Activated T-cell treated with anti-CD3 and anti-CD28 coated beads, Interleukin-2, amount 50 U/mL, for 1 hour (primary cell): ENCODE data around the gene SCN2A.

Source experiments
- DNase-seq: peaks from one replicate; pipeline ENCODE4 v3.0.0-alpha.2; 2020

SCN2A gene

GRCh38 chr2:165239230-165239629, at the start of gene SCN2A:
TSS of gene SCN2A (plus strand) at chr2:165239414. CDS start at chr2:165295824, 56,410 bp downstream.
- no peak for DNase-seq

DNA sequence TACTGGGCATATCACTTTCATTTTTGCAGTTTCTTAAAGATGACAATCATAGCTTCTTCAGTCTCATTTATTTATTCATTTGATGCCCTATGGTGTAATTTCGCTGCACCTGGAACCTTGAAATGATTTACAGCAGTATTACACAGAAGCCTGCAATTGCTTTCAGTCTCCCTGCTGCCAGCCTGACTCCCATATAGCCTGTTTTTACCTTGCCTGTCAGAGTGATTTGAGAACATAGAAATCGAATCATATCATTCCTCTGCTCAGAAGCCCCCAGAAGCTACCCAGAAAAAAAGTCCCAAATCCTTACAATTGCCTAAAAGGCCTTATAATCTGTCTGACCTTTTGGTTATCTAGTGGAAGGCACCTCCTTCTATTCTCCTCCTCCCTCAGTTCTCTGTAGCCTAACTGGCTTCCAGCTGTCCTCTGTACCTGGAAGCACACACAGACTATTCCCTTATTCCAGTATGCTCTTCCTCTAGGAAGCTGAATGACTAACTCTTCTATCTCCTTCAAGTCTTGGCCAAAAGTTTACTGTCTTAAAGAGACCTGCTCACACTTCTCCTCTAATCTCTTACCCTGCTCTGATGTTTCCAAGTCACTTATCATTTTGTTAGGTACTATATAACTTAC, 48.0 kb upstream of the SCN2A start:
- no peak for DNase-seq

DNA sequence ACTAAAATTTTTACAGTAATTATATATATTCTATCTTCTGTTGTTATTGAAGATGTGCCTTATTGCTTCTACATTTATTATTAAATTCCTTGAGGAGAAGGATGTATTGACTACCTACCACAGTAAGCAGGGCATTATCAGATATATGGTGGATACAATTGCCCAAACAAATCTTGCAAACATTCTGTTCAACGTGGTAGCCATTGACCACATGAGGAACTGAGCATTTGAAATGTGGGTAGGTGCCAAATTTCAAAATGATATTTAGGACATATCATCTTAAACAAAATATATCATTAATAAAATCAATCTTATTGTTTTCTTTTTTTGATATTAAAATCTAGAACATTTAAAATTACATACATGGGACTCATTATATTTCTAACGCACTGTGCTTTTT, 46.5 kb upstream of the SCN2A start:
- no peak for DNase-seq

DNA sequence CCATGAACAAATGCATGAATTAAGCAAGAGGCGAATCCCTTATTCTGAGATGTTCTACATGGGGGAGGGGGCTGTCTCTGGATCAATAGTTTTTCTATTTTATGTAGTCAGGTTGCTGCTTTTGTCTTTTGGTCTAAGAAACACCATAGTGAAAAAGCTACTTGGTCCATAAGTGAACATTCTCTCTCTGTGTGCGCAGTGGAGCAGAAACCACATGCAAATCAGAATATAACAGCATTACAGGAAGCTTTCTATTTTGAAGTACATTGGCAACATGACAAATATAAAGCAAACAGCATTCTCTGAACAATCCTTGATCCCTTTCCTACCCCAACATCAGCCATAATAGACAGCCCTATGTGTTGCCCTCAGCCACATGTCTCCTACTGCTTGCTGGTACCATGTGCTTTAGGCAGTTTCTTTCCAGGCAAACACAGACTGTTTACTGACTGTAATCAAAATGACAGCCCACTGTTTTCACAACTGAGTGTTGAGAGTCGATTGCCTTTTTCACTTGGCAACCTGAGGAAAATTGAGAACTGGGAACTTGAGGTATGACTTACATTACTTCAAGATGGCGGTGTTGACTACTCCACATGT, 45.9 kb upstream of the SCN2A start:
- no peak for DNase-seq

DNA sequence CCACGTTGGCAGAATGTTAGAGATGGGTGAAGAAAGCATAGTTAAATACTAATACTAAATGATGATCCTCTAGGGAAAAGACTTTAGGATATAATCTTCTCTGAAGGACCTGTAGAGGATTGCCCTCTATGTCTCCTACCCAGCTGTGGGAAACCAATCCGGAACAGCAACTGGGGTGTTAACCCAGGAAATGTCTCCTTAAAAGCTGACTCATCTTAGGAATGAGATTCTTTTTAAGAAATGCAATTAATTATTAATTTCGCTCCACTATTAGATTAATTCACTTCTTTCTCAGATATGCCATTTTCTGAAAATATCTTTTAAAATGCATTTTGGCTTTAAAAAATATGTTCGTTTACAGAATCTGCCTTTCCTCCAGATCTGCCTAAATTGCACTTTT, 42.8 kb upstream of the SCN2A start:
- no peak for DNase-seq

GRCh38 chr2:165197346-165197745, 41.9 kb upstream of the SCN2A start:
- no peak for DNase-seq

GRCh38 chr2:165198181-165198580, 41.0 kb upstream of the SCN2A start:
- DNase-seq: no peak

DNA sequence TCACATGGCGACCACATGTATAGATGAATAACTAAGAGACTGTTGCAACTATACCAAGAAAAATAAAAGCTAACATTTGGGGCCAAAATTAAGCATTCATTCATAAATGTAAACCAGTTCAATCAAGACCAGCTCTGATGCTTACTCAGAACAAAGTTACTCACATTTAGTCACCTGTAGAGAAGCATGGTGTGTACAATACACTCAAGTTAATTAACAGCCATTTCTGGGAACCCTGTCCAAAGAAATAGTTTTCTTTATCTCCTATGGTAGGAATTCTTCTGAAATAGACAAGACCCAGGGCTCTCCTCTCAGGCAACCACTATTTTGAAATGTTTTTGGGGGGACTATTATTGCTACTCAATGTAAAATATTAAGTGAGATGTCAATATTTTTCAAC, 37.0 kb upstream of the SCN2A start:
- DNase-seq: no peak

GRCh38 chr2:165203689-165204559, 35.3 kb upstream of the SCN2A start, which contains the start of gene SCN3A:
TSS of gene SCN3A (minus strand) at chr2:165204050. CDS start at chr2:165176394, 27,656 bp downstream.
- DNase-seq: no peak

- no peak for DNase-seq
Observed at GRCh38 chr2:165205865-165206264, 33.3 kb upstream of the SCN2A start.

GRCh38 chr2:165208094-165208493, 31.1 kb upstream of the SCN2A start:
- DNase-seq: no peak

DNA sequence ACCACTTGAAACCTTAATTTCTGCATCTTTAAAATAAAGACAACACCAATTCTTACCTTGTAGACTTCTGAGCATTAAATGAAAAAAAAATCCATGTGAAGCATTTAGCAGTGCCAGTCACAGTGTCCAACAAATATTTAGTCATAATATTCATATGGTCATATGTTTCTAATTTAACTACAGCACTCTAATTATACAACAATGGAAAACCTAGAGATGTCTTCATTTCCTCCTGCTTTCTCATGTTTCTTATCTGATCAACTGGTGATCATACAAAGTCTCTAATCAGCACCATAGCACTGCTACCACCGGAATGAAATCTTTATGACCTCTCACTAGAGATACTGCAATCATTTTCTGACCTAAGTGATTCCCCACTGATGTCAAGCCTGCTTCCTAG, 25.1 kb upstream of the SCN2A start:
- DNase-seq: no peak

DNA sequence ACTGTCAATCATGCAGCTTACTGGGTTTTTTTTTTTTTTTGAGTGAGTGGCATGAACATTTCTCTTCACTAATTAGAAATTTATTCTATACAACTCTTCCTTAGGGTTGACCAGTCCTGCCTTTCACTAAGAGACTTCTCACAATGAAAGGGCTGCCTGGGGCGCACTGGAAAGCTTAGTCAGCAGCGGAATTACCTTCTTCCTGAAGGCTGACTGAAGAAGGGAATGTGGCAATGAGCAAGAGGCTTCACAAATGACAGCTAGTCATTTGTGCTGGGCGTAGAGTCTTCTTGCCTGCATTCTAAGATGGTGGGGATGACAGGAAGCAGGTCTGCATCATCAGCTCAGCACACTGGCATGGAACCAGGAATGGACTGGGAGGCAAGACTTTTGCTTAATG, 19.7 kb upstream of the SCN2A start:
- no peak for DNase-seq

DNA sequence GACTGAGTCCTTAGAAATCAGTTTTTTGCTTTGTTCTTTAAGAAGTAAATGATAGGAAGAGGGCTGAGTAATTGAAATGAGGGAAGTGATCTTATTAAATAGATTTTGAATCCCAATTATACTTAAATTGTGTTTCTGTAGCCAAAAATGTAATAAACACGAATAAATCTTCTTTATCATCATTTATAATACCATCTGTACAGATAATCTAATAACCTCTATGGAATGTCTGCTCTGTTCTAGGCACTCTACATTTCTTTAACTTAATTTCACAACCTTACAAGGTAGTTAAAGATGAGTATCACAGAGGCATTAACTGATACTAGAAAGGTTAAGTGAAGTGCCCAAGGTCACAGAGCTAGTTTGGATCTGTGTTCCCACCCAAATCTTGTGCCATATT, 14.3 kb upstream of the SCN2A start:
- DNase-seq: no peak

DNA sequence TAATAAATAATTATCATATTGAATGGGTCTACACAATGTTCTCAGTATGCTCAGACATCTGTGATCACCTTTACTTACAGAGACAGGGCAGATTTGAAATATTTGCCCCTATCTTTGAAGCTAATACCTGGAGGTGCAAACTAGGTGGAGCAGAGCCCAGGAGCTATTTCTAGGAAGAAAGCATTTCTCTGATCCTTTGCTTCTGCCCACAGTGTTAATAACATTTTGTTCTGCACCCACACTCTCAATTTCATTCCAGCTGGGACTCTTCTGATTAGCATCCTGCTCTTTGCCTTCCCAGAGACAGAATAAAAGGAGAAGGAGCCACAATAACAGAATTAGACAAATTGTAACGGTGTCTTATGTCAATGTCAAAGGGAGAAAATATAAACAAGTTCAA, 11.6 kb upstream of the SCN2A start:
- no peak for DNase-seq

- no peak for DNase-seq
Observed at GRCh38 chr2:165237056-165237455, 2.2 kb upstream of the SCN2A start.

- DNase-seq: no peak
Observed at GRCh38 chr2:165238295-165238694, 919 bp upstream of the SCN2A start.

DNA sequence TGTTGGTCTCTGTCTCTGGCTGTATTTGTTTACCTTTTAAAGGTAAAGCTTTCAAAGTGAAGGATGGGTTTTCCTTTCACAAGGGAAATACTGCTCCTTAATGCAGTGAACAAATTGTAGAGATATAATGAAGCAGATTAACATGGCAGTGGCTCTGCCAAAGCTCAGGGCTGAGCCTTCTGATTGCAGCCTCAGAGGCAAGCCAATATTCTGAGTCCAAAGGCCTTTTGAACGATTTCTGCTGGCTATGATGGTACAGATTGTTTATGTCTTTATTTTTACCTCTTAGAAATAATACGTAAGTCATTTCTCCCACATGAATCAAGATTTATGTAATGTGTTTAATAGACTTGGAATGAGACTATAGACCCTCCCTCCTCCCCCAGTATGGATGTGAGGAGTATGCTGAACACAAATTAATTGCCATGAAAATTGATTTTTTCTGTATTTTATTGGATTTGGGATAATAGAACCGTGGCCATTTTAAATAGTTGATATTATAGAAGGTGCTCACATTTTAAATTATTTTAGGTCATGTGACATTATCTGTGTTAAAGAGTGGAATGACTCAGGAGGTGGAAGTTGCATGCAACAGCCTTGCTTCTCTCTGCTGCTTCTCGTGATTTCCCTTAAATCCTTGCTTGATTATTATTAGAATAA, 772 bp downstream of the SCN2A start:
- DNase-seq: no peak

GRCh38 chr2:165240916-165241315, 1.7 kb downstream of the SCN2A start:
- DNase-seq: no peak

DNA sequence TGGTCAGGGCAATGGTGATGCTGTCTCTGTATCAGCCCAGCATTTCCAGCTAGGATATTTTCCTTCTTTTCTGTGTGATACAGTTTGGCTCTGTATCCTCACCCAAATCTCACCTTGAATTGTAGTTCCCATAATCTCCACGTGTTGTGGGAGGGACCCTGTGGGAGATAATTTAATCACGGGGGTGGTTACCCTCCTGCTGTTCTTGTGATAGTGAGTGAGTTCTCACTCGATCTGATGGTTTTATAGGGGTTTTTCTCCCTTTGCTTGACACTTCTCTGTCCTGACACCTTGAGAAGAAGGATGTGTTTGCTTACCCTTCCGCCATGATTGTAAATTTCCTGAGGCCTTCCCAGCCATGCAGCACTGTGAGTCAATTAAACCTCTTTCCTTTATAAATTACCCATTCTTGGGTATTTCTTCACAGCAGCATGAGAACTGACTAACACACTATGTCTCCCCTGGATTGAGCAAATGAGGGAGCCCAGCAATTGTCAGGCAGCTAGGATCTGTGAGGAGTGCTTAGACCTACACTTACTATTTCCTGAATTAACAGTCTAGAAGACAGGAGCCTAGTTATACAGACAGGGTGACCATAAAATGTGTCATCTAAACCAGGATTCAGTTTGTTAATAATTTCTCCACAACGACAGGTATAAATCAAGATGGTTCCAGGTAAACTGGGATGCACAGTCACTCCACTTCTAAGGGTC, 6.0 kb downstream of the SCN2A start:
- DNase-seq: no peak

DNA sequence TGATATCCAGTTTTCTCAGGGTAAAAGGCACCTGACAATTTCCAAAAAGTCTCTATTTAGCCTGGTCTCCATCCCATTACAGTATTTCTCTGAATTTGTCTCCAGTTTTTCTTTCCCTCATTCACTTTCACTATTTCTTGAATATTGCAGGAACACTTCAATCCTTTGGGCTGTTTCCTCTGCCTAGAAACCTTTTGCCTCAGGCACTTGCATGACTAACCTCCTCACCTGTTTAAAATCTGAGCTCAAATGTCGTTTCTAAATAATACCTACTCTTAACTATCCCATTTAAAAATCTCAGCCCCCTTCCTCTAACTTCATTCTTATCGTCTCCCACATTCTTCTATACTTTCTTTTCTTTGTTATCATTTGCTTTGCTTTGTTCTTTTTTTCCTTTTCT, 9.0 kb downstream of the SCN2A start:
- no peak for DNase-seq

GRCh38 chr2:165251366-165251765, 12.2 kb downstream of the SCN2A start:
- no peak for DNase-seq

GRCh38 chr2:165253178-165253577, 14.0 kb downstream of the SCN2A start:
- DNase-seq: no peak
